Keratinocyte (primary cell): ENCODE measurements around the gene IRF2BP1. TPM values are rescaled to one million over a fixed set of nuclear protein-coding genes. Genes with fewer than 3 reads are reported as not detected.

Source experiments
- DNase-seq: peaks from one replicate; pipeline ENCODE4 v3.0.0-alpha.2; 2011; ENCODE audit warnings: low read depth, missing footprints, low spot score
- FAIRE-seq: peaks from 2 replicates; lab custom pipeline; 2011; peaks lifted over from hg19 to GRCh38; lab: Jason Lieb, UNC
- H2AFZ ChIP-seq: 2 replicates; pipeline ENCODE4 v1.6.0; 2012; ENCODE audit warnings: low read length, control low read depth, inconsistent platforms; ENCODE audit not compliant: control insufficient read depth
- H3K27ac ChIP-seq: 2 replicates; pipeline ENCODE4 v1.5.1; 2011; ENCODE audit warnings: low read length; ENCODE audit not compliant: control insufficient read depth, insufficient read depth
- H3K27me3 ChIP-seq: 3 replicates; pipeline ENCODE4 v1.6.0; 2011; ENCODE audit warnings: low read length; ENCODE audit not compliant: control insufficient read depth, insufficient read depth; ENCODE audit errors: extremely low read depth
- H3K36me3 ChIP-seq, 2 experiments: 2 replicates in 1 of 2; 3 replicates in 1 of 2; pipeline ENCODE4 v1.5.1; 2011; ENCODE audit warnings: low read length in 2 of 2, mild to moderate bottlenecking in 1 of 2; ENCODE audit not compliant: control insufficient read depth in 2 of 2, insufficient read depth in 2 of 2; ENCODE audit errors: extremely low read depth in 1 of 2
- H3K4me1 ChIP-seq: 3 replicates; pipeline ENCODE4 v1.5.1; 2011; ENCODE audit warnings: low read length; ENCODE audit not compliant: control insufficient read depth, insufficient read depth; ENCODE audit errors: extremely low read depth
- H3K4me2 ChIP-seq: 3 replicates; pipeline ENCODE4 v1.6.0; 2011; ENCODE audit warnings: low read depth, low read length; ENCODE audit not compliant: control insufficient read depth, insufficient read depth; ENCODE audit errors: extremely low read depth
- H3K4me3 ChIP-seq, 3 experiments: fragments of 200-600 bp in 1 of 3; sonication (generic) in 1 of 3; 2 replicates in 2 of 3; 3 replicates in 1 of 3; pipeline ENCODE4 v1.5.1; 2011 to 2016; ENCODE audit warnings: low read length in 3 of 3, mild to moderate bottlenecking in 3 of 3, control low read depth in 2 of 3, inconsistent platforms in 1 of 3, low read depth in 1 of 3, mixed read lengths in 1 of 3, mixed run types in 1 of 3, moderate library complexity in 1 of 3; ENCODE audit not compliant: control insufficient read depth in 2 of 3, insufficient read depth in 2 of 3; ENCODE audit errors: extremely low read depth in 1 of 3
- H3K79me2 ChIP-seq: 2 replicates; pipeline ENCODE4 v1.6.0; 2012; ENCODE audit warnings: low read length; ENCODE audit not compliant: control insufficient read depth, insufficient read depth
- H3K9ac ChIP-seq: 3 replicates; pipeline ENCODE4 v1.6.0; 2011; ENCODE audit warnings: low read length; ENCODE audit not compliant: control insufficient read depth, insufficient read depth; ENCODE audit errors: extremely low read depth
- H3K9me1 ChIP-seq: 3 replicates; pipeline ENCODE4 v1.6.0; 2011; ENCODE audit warnings: low read length; ENCODE audit not compliant: control insufficient read depth, insufficient read depth; ENCODE audit errors: extremely low read depth
- H3K9me3 ChIP-seq: 2 replicates; pipeline ENCODE4 v1.5.1; 2012; ENCODE audit warnings: low read depth, low read length; ENCODE audit not compliant: control insufficient read depth
- H4K20me1 ChIP-seq: 3 replicates; pipeline ENCODE4 v1.6.0; 2011; ENCODE audit warnings: low read length; ENCODE audit not compliant: control insufficient read depth, insufficient read depth; ENCODE audit errors: extremely low read depth
- CTCF ChIP-seq, 3 experiments: IDR thresholded peaks in 1 of 3; conservative IDR thresholded peaks in 1 of 3; optimal IDR thresholded peaks in 1 of 3; 2 replicates in 2 of 3; 3 replicates in 1 of 3; pipeline versions ENCODE3 to v1.5.1; 2011; ENCODE audit warnings: low read length in 3 of 3, mild to moderate bottlenecking in 3 of 3, moderate library complexity in 2 of 3, control low read depth in 1 of 3, inconsistent platforms in 1 of 3; ENCODE audit not compliant: insufficient read depth in 2 of 3; ENCODE audit errors: extremely low read depth in 1 of 3
- EZH2 ChIP-seq: IDR thresholded peaks from one replicate; pipeline ENCODE4 v1.6.1; 2012; ENCODE audit warnings: inconsistent platforms, mild to moderate bottlenecking, low read length, moderate library complexity
- dilution Hi-C: fragments of 300-500 bp; cut with MboI; formaldehyde crosslinking; loops from one replicate; pipeline ENCODE4 v1.7.0; 2020; ENCODE audit warnings: low sequenced_read_pairs; ENCODE audit not compliant: extremely low pct_ligation_motif_present
- polyA plus RNA-seq, 5 experiments: library from polyadenylated mRNA; depleted of rRNA in 3 of 5; stranded (reverse) in 3 of 5; stranded (forward) in 1 of 5; unstranded in 1 of 5; fragments of >200 nt; gene quantifications; 1 replicate in 1 of 5; 2 replicates in 3 of 5; 3 replicates in 1 of 5; pipeline versions ENCODE4 v1.2.1 to v1.2.3, GENCODE V29; 2011 to 2012; ENCODE audit warnings: missing spikeins in 2 of 5, low read depth in 1 of 5, low replicate concordance in 1 of 5

IRF2BP1 gene
- polyA plus RNA-seq, 1 donor (not counting 4 experiments of a cell fraction or from before 2014, with no cell fraction given), result 1.7 TPM

DNA sequence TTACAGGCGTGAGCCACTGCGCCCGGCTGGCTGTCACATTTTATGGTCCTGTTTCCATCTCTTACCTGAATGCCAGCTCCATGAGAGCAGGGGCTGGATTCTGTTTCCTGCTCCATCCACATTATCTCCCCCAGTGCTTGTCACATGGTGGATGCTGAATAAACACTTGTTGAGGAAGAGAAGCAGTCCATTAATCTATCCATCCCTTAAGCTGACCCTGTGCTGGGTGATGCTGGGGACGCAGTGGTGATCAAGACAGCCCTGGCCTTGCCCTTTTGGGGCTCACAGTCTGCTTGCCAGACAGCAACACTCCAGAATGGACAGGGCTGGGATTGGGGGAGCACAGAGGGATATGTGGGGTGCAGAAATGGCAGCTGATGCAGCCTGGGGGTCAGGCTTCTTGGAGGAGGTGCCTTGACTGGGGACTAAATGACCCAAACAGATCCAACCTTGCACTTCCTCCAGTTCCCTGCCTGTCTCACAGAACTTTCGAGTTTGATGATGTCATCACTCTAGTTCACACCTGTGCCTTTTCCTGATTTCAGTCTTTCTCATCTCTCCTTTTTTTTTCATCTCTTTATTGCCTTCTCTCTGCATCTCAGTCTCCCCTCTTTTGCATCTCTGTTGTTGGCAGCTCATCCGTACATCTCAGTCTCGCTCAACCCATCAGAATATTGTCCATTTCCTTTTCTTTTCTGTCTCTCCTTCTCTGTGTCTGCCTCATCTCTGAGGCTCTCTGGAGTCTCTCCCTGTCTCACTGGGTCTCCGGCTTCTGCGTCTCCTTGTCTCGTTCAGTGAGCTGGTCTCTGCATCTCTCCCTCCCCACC lies 4.6 kb downstream of the IRF2BP1 start:
- TF ChIP-seq CTCF (optimal IDR thresholded peaks at IDR 0.05 in 1 of 3, IDR thresholded peaks at IDR 0.05 in 1 of 3, conservative IDR thresholded peaks at IDR 0.05 in 1 of 3; ENCODE audit: extremely low read depth in 1 of 3, insufficient read depth in 2 of 3, low read length in 3 of 3), result no peak
- TF ChIP-seq EZH2, result no peak
- H3K4me1 ChIP-seq, result peaks cover 11% of the 10 kb centered on the region
- no peak overlapping the region for H3K9ac ChIP-seq
- no peak for DNase-seq
- no peak for FAIRE-seq
- no peaks in the 10 kb centered on the region for H3K36me3 ChIP-seq
- H3K4me2 ChIP-seq, result no peak overlapping the region
- H3K4me3 ChIP-seq, result no peak overlapping the region
- dilution Hi-C loops, result no loop called here
- no peaks in the 10 kb centered on the region for H3K9me3 ChIP-seq
- H4K20me1 ChIP-seq, result no peaks in the 10 kb centered on the region
- no peak overlapping the region for H3K27ac ChIP-seq
- peaks cover 8% of the 10 kb centered on the region for H3K79me2 ChIP-seq
- no peaks in the 10 kb centered on the region for H3K9me1 ChIP-seq
- H2AFZ ChIP-seq, result no peak overlapping the region
- H3K27me3 ChIP-seq, result peaks cover 20% of the 10 kb centered on the region

- no peak for TF ChIP-seq CTCF (optimal IDR thresholded peaks at IDR 0.05 in 1 of 3, IDR thresholded peaks at IDR 0.05 in 1 of 3, conservative IDR thresholded peaks at IDR 0.05 in 1 of 3; ENCODE audit: extremely low read depth in 1 of 3, insufficient read depth in 2 of 3, low read length in 3 of 3)
- no peak for TF ChIP-seq EZH2
- Histone ChIP-seq H3K36me3 (no peaks in the 10 kb centered on the region), H3K79me2 (peaks cover 6% of the 10 kb centered on the region), H4K20me1 (no peaks in the 10 kb centered on the region), H3K9ac (no peak overlapping the region), H3K9me1 (no peaks in the 10 kb centered on the region), H3K27me3 (peaks cover 23% of the 10 kb centered on the region), H3K4me1 (peaks cover 9% of the 10 kb centered on the region), H3K4me2 (no peak overlapping the region), H3K27ac (no peak overlapping the region), H2AFZ (no peak overlapping the region), H3K9me3 (no peaks in the 10 kb centered on the region), H3K4me3 (no peak overlapping the region)
- FAIRE-seq (no peak), DNase-seq (no peak)
- dilution Hi-C loops, result no loop called here
Observed at GRCh38 chr19:45879971-45880370, 6.0 kb downstream of the IRF2BP1 start.
